Activated CD4-positive, alpha-beta memory T cell treated with anti-CD3 and anti-CD28 coated beads, Interleukin-2, amount 10 ng/mL, durations not matched to agents 7 days and 5 days (primary cell): ENCODE data around the gene GPC5. TPM values are rescaled to one million over a fixed set of nuclear protein-coding genes. Genes with fewer than 3 reads are reported as not detected.
"Not testable (repeated sequence)": the region's sequence is repeated elsewhere in the genome, so short reads cannot be mapped to it uniquely, and the experiment has no call there.

ENCODE experiments used
- CTCF ChIA-PET: fragments of 350-600 bp; sonication (Branson Sonifier 250); formaldehyde crosslinking; loops from one replicate; lab custom pipeline; 2021; ENCODE audit warnings: antibody characterized with exemption, inconsistent platforms; lab: Charles Lee
- POLR2A ChIA-PET: fragments of 350-600 bp; sonication (Branson Sonifier 250); formaldehyde crosslinking; loops from one replicate; lab custom pipeline; 2021; ENCODE audit warnings: antibody characterized with exemption; lab: Charles Lee
- DNase-seq: peaks from one replicate; pipeline ENCODE4 v3.0.0-alpha.2; 2020
- H3K27ac Mint-ChIP-seq: one replicate; pipeline ENCODE4 v1.8.0; 2021; ENCODE audit warnings: mild to moderate bottlenecking, mixed read lengths
- H3K27me3 Mint-ChIP-seq: one replicate; pipeline ENCODE4 v1.8.0; 2021; ENCODE audit warnings: mixed read lengths
- H3K36me3 Mint-ChIP-seq: one replicate; pipeline ENCODE4 v1.8.0; 2021; ENCODE audit warnings: low read depth, mixed read lengths
- H3K4me1 Mint-ChIP-seq: one replicate; pipeline ENCODE4 v1.8.0; 2021; ENCODE audit warnings: mixed read lengths
- H3K4me3 Mint-ChIP-seq: one replicate; pipeline ENCODE4 v1.8.0; 2021; ENCODE audit warnings: mild to moderate bottlenecking, mixed read lengths
- H3K9me3 Mint-ChIP-seq: one replicate; pipeline ENCODE4 v1.8.0; 2021; ENCODE audit warnings: mixed read lengths
- total RNA-seq, 2 experiments: library from RNA; stranded (reverse); gene quantifications; one replicate each; pipeline ENCODE4 v1.2.3, GENCODE V29; 2021

GPC5 gene
- total RNA-seq, 2 experiments from 2014 or later, result not detected

GRCh38 chr13:91825516-91825915 lies 427.1 kb downstream of the GPC5 start:
- Mint-ChIP-seq H3K4me1 (no peaks in the 10 kb centered on the region), H3K4me3 (no peak overlapping the region), H3K27ac (no peak overlapping the region), H3K27me3 (no peaks in the 10 kb centered on the region), H3K9me3 (peaks cover 2% of the 10 kb centered on the region), H3K36me3 (no peaks in the 10 kb centered on the region)
- CTCF ChIA-PET, result no interaction called here
- POLR2A ChIA-PET, result no interaction called here
- DNase-seq, result no peak

DNA sequence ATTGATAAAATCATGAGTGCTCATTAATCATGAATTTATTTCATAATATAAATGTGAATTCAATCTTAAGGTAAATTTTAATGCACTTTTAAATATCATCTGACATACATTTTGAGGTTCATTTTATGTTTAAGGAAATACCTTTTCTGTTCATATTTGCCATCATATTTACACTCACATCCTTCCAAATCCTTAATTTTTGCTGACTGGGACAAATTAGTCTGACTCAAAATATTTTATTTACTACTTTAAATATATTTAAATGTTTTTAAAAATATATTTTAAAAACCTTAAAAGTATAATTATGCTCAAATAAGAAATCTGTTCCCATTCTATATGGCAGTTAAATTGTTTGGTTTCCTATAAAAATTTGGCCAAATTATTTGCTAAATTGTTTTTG lies 438.1 kb downstream of the GPC5 start:
- H3K27ac Mint-ChIP-seq, result no peak overlapping the region
- no peak for DNase-seq
- H3K36me3 Mint-ChIP-seq, result no peaks in the 10 kb centered on the region
- H3K4me3 Mint-ChIP-seq, result no peak overlapping the region
- H3K9me3 Mint-ChIP-seq, result peaks cover 2% of the 10 kb centered on the region
- POLR2A ChIA-PET, result no interaction called here
- no peaks in the 10 kb centered on the region for H3K27me3 Mint-ChIP-seq
- CTCF ChIA-PET, result no interaction called here
- no peaks in the 10 kb centered on the region for H3K4me1 Mint-ChIP-seq

GRCh38 chr13:91845612-91846011 lies 447.2 kb downstream of the GPC5 start:
- DNase-seq, result no peak
- Mint-ChIP-seq H3K36me3 (no peaks in the 10 kb centered on the region), H3K4me3 (no peak overlapping the region), H3K27me3 (no peaks in the 10 kb centered on the region), H3K9me3 (no peaks in the 10 kb centered on the region), H3K27ac (no peak overlapping the region), H3K4me1 (no peaks in the 10 kb centered on the region)
- ChIA-PET CTCF (no interaction called here), POLR2A (no interaction called here)

DNA sequence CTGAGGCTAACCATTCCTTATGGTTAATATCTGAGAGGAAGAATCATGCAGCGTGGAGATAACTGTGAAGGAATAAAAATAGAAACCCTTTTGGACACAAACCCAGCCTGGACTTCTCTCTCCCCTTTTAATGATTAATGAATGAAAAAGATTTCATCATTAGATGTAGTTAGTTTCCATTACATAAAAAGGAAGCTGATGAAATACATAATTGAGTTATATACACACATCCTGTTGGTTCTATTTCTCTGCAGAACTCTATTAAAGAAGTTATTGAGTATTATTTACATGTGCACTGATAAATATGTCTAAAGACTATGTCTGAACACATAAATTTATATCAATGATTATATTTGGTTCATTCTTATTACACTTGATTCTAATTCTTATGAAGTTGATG lies 465.3 kb downstream of the GPC5 start:
- H3K4me1 Mint-ChIP-seq, result no peaks in the 10 kb centered on the region
- POLR2A ChIA-PET, result no interaction called here
- H3K27ac Mint-ChIP-seq, result no peak overlapping the region
- no peaks in the 10 kb centered on the region for H3K36me3 Mint-ChIP-seq
- no peaks in the 10 kb centered on the region for H3K9me3 Mint-ChIP-seq
- CTCF ChIA-PET, result no interaction called here
- DNase-seq, result no peak
- no peak overlapping the region for H3K4me3 Mint-ChIP-seq
- H3K27me3 Mint-ChIP-seq, result no peaks in the 10 kb centered on the region

DNA sequence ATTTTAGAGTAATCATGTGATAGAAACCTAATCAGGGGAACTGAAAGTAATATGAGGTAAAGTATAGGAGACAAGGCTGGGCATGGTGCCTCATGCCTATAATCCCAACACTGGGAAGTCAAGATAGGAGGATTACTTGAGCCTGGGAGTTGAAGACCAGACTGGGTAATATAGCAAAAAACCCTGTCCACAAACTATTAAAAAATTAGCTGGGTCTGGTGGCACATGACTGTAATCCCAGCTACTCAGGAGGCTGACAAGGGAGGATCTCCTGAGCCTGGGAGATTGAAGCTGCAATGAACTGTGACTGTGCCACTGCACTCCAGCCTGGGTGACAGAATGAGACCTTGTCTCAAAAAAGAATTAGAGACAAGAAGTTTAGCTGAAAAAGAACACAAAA lies 469.9 kb downstream of the GPC5 start:
- H3K9me3 Mint-ChIP-seq, result peaks cover 3% of the 10 kb centered on the region

DNA sequence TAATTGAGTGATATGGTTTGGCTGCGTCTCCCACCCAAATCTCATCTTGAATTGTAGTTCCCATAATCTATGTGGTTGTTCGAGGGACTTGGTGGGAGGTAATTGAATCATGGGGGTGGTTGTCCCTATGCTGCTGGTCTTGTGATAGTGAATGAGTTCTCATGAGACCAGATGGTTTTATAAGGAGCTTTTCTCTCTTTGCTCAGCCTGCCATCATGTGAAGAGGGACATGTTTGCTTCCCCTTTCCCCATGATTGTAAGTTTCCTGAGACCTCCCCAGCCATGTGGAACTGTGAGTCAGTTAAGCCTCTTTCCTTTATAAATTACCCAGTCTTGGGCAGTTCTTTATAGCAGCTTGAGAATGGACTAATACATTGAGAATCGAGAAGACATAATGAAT lies 480.1 kb downstream of the GPC5 start:
- CTCF ChIA-PET, result no interaction called here
- POLR2A ChIA-PET, result no interaction called here
- Mint-ChIP-seq H3K36me3 (no peaks in the 10 kb centered on the region), H3K27me3 (no peaks in the 10 kb centered on the region), H3K4me3 (no peak overlapping the region), H3K9me3 (peaks cover 2% of the 10 kb centered on the region), H3K4me1 (no peaks in the 10 kb centered on the region), H3K27ac (no peak overlapping the region)
- no peak for DNase-seq

More for the DNA sequence above, 469.9 kb downstream of the GPC5 start:
- H3K4me3 Mint-ChIP-seq, result no peak overlapping the region
- no peak overlapping the region for H3K27ac Mint-ChIP-seq
- DNase-seq, result no peak
- ChIA-PET POLR2A (no interaction called here), CTCF (no interaction called here)
- no peaks in the 10 kb centered on the region for H3K4me1 Mint-ChIP-seq
- H3K27me3 Mint-ChIP-seq, result no peaks in the 10 kb centered on the region
- no peaks in the 10 kb centered on the region for H3K36me3 Mint-ChIP-seq

DNA sequence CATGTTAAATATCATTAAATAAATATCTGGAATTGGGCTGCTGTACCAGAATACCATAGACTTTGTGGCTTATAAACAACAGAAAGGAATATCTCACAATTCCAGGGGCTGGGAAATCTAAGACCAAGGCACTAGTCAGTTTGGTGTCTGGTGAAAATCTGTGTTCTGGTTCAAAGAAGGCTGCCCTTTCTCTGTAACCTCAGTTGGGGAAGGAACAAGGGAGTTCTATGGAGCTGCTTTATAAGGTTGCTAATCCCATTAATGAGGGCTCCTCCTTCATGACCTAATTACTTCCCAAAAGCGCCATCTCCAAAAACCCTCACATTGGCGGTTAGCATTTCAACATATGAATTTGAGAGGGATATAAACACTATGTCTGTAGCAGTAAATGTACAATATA lies 480.9 kb downstream of the GPC5 start:
- Mint-ChIP-seq H3K36me3 (no peaks in the 10 kb centered on the region), H3K4me1 (no peaks in the 10 kb centered on the region), H3K27ac (no peak overlapping the region), H3K4me3 (no peak overlapping the region), H3K9me3 (peaks cover 2% of the 10 kb centered on the region), H3K27me3 (no peaks in the 10 kb centered on the region)
- POLR2A ChIA-PET, result no interaction called here
- CTCF ChIA-PET, result no interaction called here
- no peak for DNase-seq

- Mint-ChIP-seq H3K27me3 (no peaks in the 10 kb centered on the region), H3K4me1 (no peaks in the 10 kb centered on the region), H3K27ac (no peak overlapping the region), H3K36me3 (no peaks in the 10 kb centered on the region), H3K9me3 (peaks cover 2% of the 10 kb centered on the region), H3K4me3 (no peak overlapping the region)
- DNase-seq, result no peak
- CTCF ChIA-PET, result interaction anchor here (0.6 kb wide), 1 partner anchor 303 kb away, joined by 3 read pairs; no protein-coding TSS in a partner anchor
- POLR2A ChIA-PET, result no interaction called here
Measured at GRCh38 chr13:91882918-91883317, 484.5 kb downstream of the GPC5 start.

- no peak overlapping the region for H3K27ac Mint-ChIP-seq
- H3K4me3 Mint-ChIP-seq, result no peak overlapping the region
- ChIA-PET POLR2A (no interaction called here), CTCF (no interaction called here)
- H3K27me3 Mint-ChIP-seq, result no peaks in the 10 kb centered on the region
- no peaks in the 10 kb centered on the region for H3K36me3 Mint-ChIP-seq
- peaks cover 3% of the 10 kb centered on the region for H3K9me3 Mint-ChIP-seq
- no peaks in the 10 kb centered on the region for H3K4me1 Mint-ChIP-seq
- DNase-seq, result no peak
Measured at GRCh38 chr13:91889641-91890040, 491.2 kb downstream of the GPC5 start.

GRCh38 chr13:91891141-91891540 lies 492.7 kb downstream of the GPC5 start:
- H3K27me3 Mint-ChIP-seq, result no peaks in the 10 kb centered on the region
- no peak overlapping the region for H3K27ac Mint-ChIP-seq
- H3K36me3 Mint-ChIP-seq, result no peaks in the 10 kb centered on the region
- CTCF ChIA-PET, result no interaction called here
- POLR2A ChIA-PET, result no interaction called here
- no peak for DNase-seq
- no peaks in the 10 kb centered on the region for H3K4me1 Mint-ChIP-seq
- H3K4me3 Mint-ChIP-seq, result no peak overlapping the region
- peaks cover 4% of the 10 kb centered on the region for H3K9me3 Mint-ChIP-seq

GRCh38 chr13:91893040-91893439 lies 494.6 kb downstream of the GPC5 start:
- Mint-ChIP-seq H3K36me3 (no peaks in the 10 kb centered on the region), H3K4me1 (no peaks in the 10 kb centered on the region), H3K27ac (no peak overlapping the region), H3K9me3 (peaks cover 3% of the 10 kb centered on the region), H3K4me3 (no peak overlapping the region), H3K27me3 (no peaks in the 10 kb centered on the region)
- POLR2A ChIA-PET, result no interaction called here
- DNase-seq, result no peak
- CTCF ChIA-PET, result no interaction called here

- Mint-ChIP-seq H3K36me3 (no peaks in the 10 kb centered on the region), H3K27ac (no peak overlapping the region), H3K4me1 (no peaks in the 10 kb centered on the region), H3K9me3 (peaks cover 3% of the 10 kb centered on the region), H3K27me3 (no peaks in the 10 kb centered on the region), H3K4me3 (no peak overlapping the region)
- DNase-seq, result no peak
- ChIA-PET POLR2A (no interaction called here), CTCF (no interaction called here)
Measured at GRCh38 chr13:91894316-91894715, 495.9 kb downstream of the GPC5 start.

DNA sequence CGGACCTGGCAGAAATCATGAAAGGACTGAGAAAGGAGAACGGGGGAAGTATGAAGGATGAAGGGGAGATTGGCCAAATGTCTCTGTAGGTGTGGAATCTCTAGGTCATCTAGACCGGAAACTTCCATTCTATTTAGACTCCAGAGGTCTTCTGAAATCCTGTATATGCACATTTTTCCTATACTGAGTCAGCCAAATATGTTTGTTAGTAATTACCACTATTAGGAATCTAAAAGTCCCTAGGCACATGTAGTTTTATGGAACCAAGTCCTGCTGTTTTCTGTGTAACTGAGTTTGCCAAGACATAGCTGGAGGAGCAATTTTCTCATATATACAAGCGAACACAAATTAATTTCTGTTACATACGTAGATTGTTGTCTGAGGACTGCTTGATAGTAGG lies 498.1 kb downstream of the GPC5 start:
- Mint-ChIP-seq H3K36me3 (no peaks in the 10 kb centered on the region), H3K4me3 (no peak overlapping the region), H3K9me3 (peaks cover 3% of the 10 kb centered on the region), H3K27me3 (no peaks in the 10 kb centered on the region), H3K4me1 (no peaks in the 10 kb centered on the region), H3K27ac (no peak overlapping the region)
- CTCF ChIA-PET, result no interaction called here
- no peak for DNase-seq
- POLR2A ChIA-PET, result no interaction called here

GRCh38 chr13:91898986-91899385 lies 500.6 kb downstream of the GPC5 start:
- H3K4me3 Mint-ChIP-seq, H3K9me3 Mint-ChIP-seq, CTCF ChIA-PET, H3K27ac Mint-ChIP-seq, H3K27me3 Mint-ChIP-seq, H3K36me3 Mint-ChIP-seq, POLR2A ChIA-PET, DNase-seq, H3K4me1 Mint-ChIP-seq: not testable (repeated sequence)

GRCh38 chr13:91902291-91902690 lies 503.9 kb downstream of the GPC5 start:
- no peaks in the 10 kb centered on the region for H3K36me3 Mint-ChIP-seq

More at GRCh38 chr13:91902291-91902690, 503.9 kb downstream of the GPC5 start:
- Mint-ChIP-seq H3K9me3 (no peaks in the 10 kb centered on the region), H3K4me1 (no peaks in the 10 kb centered on the region), H3K27ac (no peak overlapping the region), H3K4me3 (no peak overlapping the region), H3K27me3 (no peaks in the 10 kb centered on the region)
- CTCF ChIA-PET, result no interaction called here
- POLR2A ChIA-PET, result no interaction called here
- DNase-seq, result no peak
